Gastrocnemius medialis (tissue), 4 donors: ENCODE data around the gene INTU. TPM values are rescaled to one million over a fixed set of nuclear protein-coding genes. Genes with fewer than 3 reads are reported as not detected.

ENCODE experiments used
- ATAC-seq, 2 donors: fragments of 150-250 bp; one replicate each; pipeline ENCODE4 v1.9.1; 2016
- DNase-seq, 2 donors: peaks; one replicate each; pipeline ENCODE4 v3.0.0-alpha.2; 2019
- H3K27ac ChIP-seq, 4 donors: fragments of 200-600 bp; sonication (generic); 1 replicate in 1 of 4; 2 replicates in 3 of 4; pipeline ENCODE4 v1.5.1; 2016 to 2018; ENCODE audit warnings: mild to moderate bottlenecking in 2 of 4, moderate library complexity in 1 of 4
- H3K27me3 ChIP-seq, 3 donors: fragments of 200-600 bp; sonication (generic) in 2 of 3; 1 replicate in 1 of 3; 2 replicates in 2 of 3; pipeline versions ENCODE4 v1.5.1 to v1.6.0; 2016 to 2019; ENCODE audit warnings: mild to moderate bottlenecking in 1 of 3, moderate library complexity in 1 of 3
- H3K36me3 ChIP-seq, 2 donors: fragments of 200-600 bp; sonication (generic) in 1 of 2; one replicate each; pipeline ENCODE4 v1.5.1; 2017 to 2018
- H3K4me1 ChIP-seq, 2 donors: fragments of 200-600 bp; sonication (generic) in 1 of 2; one replicate each; pipeline ENCODE4 v1.5.1; 2016 to 2017; ENCODE audit warnings: mild to moderate bottlenecking in 2 of 2
- H3K4me3 ChIP-seq, 4 donors: fragments of 200-600 bp; sonication (generic) in 3 of 4; 1 replicate in 1 of 4; 2 replicates in 3 of 4; pipeline ENCODE4 v1.5.1; 2016 to 2019; ENCODE audit warnings: mild to moderate bottlenecking in 2 of 4
- H3K9me3 ChIP-seq, 3 donors: fragments of 200-600 bp; sonication (generic) in 2 of 3; 1 replicate in 1 of 3; 2 replicates in 2 of 3; pipeline ENCODE4 v1.5.1; 2016 to 2019
- POLR2A ChIP-seq, 2 donors: fragments of 450-650 bp; IDR thresholded peaks; one replicate each; pipeline ENCODE4 v1.6.1; 2017; ENCODE audit warnings: antibody characterized with exemption in 2 of 2, mild to moderate bottlenecking in 2 of 2, moderate library complexity in 2 of 2
- in situ Hi-C, 4 donors: fragments of 200-750 bp; cut with MboI; loops; one replicate each; pipeline versions ENCODE4 v1.15.0 to v1.8.0; 2017; ENCODE audit warnings: low sequenced_read_pairs in 4 of 4
- intact Hi-C: fragments of 100-400 bp; cut with DNase I; formaldehyde crosslinking; loops from one replicate; pipeline ENCODE4 v1.15.1; 2023; ENCODE audit warnings: low total_unique reads
- total RNA-seq, 4 donors: library from RNA; depleted of rRNA; stranded (reverse); fragments of >200 nt; gene quantifications; one replicate each; pipeline versions ENCODE4 v1.1.0 to v1.2.3, GENCODE V29; 2016
- TF ChIP-seq, protein P1 (sequence below), 5 experiments: fragments of 450-650 bp in 3 of 5; fragments of 200-600 bp in 2 of 5; sonication (generic) in 2 of 5; IDR thresholded peaks in 4 of 5; conservative IDR thresholded peaks in 1 of 5; 1 replicate in 4 of 5; 2 replicates in 1 of 5; pipeline ENCODE4 v1.5.1; 2016 to 2019; ENCODE audit warnings: antibody characterized with exemption in 5 of 5, mild to moderate bottlenecking in 3 of 5, moderate library complexity in 3 of 5

INTU gene
- total RNA-seq, 4 donors from 2014 or later = 0.65 to 2.6 (median 1.7) TPM

DNA sequence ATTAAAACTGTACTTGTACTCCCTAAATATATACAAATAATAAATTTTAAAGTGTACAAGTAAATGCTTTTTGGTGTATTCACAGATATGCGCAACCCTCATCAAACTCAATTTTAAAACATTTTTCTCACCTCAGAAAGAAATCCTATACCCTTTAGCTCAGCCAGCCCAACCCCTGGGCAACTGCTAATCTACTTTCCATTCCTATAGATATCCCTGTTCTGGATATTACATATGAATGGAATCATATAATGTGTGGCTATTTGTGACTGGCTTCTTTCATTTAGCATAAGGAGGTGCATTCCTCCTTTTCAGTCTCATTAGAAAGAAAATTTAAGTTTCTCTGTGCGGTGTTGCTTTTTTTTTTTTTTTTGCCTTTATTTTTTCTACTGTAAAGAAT lies 39.4 kb downstream of the INTU start:
- no peak for ATAC-seq
- H3K27ac ChIP-seq = no peak overlapping the region
- H3K36me3 ChIP-seq = no peaks in the 10 kb centered on the region
- no peak overlapping the region for H3K4me3 ChIP-seq
- no peaks in the 10 kb centered on the region for H3K9me3 ChIP-seq
- H3K4me1 ChIP-seq = no peaks in the 10 kb centered on the region
- no peak for DNase-seq
- TF ChIP-seq, protein P1, sequence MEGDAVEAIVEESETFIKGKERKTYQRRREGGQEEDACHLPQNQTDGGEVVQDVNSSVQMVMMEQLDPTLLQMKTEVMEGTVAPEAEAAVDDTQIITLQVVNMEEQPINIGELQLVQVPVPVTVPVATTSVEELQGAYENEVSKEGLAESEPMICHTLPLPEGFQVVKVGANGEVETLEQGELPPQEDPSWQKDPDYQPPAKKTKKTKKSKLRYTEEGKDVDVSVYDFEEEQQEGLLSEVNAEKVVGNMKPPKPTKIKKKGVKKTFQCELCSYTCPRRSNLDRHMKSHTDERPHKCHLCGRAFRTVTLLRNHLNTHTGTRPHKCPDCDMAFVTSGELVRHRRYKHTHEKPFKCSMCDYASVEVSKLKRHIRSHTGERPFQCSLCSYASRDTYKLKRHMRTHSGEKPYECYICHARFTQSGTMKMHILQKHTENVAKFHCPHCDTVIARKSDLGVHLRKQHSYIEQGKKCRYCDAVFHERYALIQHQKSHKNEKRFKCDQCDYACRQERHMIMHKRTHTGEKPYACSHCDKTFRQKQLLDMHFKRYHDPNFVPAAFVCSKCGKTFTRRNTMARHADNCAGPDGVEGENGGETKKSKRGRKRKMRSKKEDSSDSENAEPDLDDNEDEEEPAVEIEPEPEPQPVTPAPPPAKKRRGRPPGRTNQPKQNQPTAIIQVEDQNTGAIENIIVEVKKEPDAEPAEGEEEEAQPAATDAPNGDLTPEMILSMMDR (IDR thresholded peaks at IDR 0.05 in 4 of 5, conservative IDR thresholded peaks at IDR 0.05 in 1 of 5) = no peak
- TF ChIP-seq POLR2A (IDR thresholded peaks at IDR 0.05) = no peak
- intact Hi-C loops = no loop called here
- H3K27me3 ChIP-seq = no peaks in the 10 kb centered on the region
- in situ Hi-C loops = no loop called here

DNA sequence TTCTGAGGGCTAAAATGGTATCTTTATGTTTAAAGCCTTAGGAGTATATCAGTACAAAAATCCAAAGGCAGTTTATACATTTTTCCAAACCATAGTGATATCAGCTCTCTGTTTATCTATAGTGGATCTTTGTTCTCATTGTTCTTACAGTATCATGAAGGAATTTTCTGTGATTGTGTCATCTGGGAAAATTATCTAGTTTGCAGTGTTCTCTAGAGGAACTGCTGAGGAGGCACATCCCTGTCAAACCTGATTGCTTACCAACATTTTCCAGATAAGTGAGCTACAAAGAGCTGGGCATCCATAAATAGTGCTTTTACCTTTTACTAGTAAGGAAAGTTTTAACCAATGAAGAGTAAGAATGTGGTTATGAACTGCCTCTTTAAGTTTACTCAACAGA lies 52.5 kb downstream of the INTU start:
- intact Hi-C loops = no loop called here
- in situ Hi-C loops = no loop called here
- ATAC-seq = no peak

GRCh38 chr4:127686658-127687057 lies 53.9 kb downstream of the INTU start:
- H3K4me1 ChIP-seq = no peaks in the 10 kb centered on the region
- DNase-seq = no peak
- TF ChIP-seq, protein P1 (IDR thresholded peaks at IDR 0.05 in 4 of 5, conservative IDR thresholded peaks at IDR 0.05 in 1 of 5) = no peak
- no peak for TF ChIP-seq POLR2A (IDR thresholded peaks at IDR 0.05)
- in situ Hi-C loops = no loop called here
- no peaks in the 10 kb centered on the region for H3K27me3 ChIP-seq
- no peak for ATAC-seq
- no peaks in the 10 kb centered on the region for H3K9me3 ChIP-seq
- no peak overlapping the region for H3K4me3 ChIP-seq
- H3K27ac ChIP-seq = no peak overlapping the region
- intact Hi-C loops = no loop called here
- H3K36me3 ChIP-seq = no peaks in the 10 kb centered on the region

More for the DNA sequence above, 52.5 kb downstream of the INTU start:
- no peaks in the 10 kb centered on the region for H3K27me3 ChIP-seq
- no peaks in the 10 kb centered on the region for H3K4me1 ChIP-seq
- H3K27ac ChIP-seq = no peak overlapping the region
- H3K4me3 ChIP-seq = no peak overlapping the region
- H3K9me3 ChIP-seq = no peaks in the 10 kb centered on the region
- H3K36me3 ChIP-seq = no peaks in the 10 kb centered on the region
- TF ChIP-seq, protein P1 (IDR thresholded peaks at IDR 0.05 in 4 of 5, conservative IDR thresholded peaks at IDR 0.05 in 1 of 5) = no peak
- TF ChIP-seq POLR2A (IDR thresholded peaks at IDR 0.05) = no peak
- no peak for DNase-seq

- in situ Hi-C loops = no loop called here
- intact Hi-C loops = no loop called here
Observed at GRCh38 chr4:127687580-127687979, 54.8 kb downstream of the INTU start.

More at GRCh38 chr4:127687580-127687979, 54.8 kb downstream of the INTU start:
- no peaks in the 10 kb centered on the region for H3K27me3 ChIP-seq
- H3K4me1 ChIP-seq = no peaks in the 10 kb centered on the region
- no peak overlapping the region for H3K4me3 ChIP-seq
- DNase-seq (no peak), ATAC-seq (no peak)
- no peak for TF ChIP-seq POLR2A (IDR thresholded peaks at IDR 0.05)
- TF ChIP-seq, protein P1 (IDR thresholded peaks at IDR 0.05 in 4 of 5, conservative IDR thresholded peaks at IDR 0.05 in 1 of 5) = no peak
- no peak overlapping the region for H3K27ac ChIP-seq
- no peaks in the 10 kb centered on the region for H3K9me3 ChIP-seq
- H3K36me3 ChIP-seq = no peaks in the 10 kb centered on the region
